Dendritic cell treated with granulocyte-macrophage colony-stimulating factor and Interleukin-4, amounts not matched to agents 40 ng/mL and 50 ng/mL, for 4 days (primary cell): Measurements from ENCODE around the gene NOM1.
"Not testable (repeated sequence)": the region's sequence is repeated elsewhere in the genome, so short reads cannot be mapped to it uniquely, and the experiment has no call there.

Experiments
- H3K27ac Mint-ChIP-seq: one replicate; pipeline ENCODE4 v1.8.0; 2022; ENCODE audit warnings: mild to moderate bottlenecking, mixed read lengths
- H3K27me3 Mint-ChIP-seq: one replicate; pipeline ENCODE4 v1.8.0; 2022; ENCODE audit warnings: mild to moderate bottlenecking, mixed read lengths
- H3K36me3 Mint-ChIP-seq: one replicate; pipeline ENCODE4 v1.8.0; 2022; ENCODE audit warnings: low read depth, mixed read lengths
- H3K4me1 Mint-ChIP-seq: one replicate; pipeline ENCODE4 v1.8.0; 2022; ENCODE audit warnings: low read depth, mixed read lengths
- H3K4me3 Mint-ChIP-seq: one replicate; pipeline ENCODE4 v1.8.0; 2022; ENCODE audit warnings: mild to moderate bottlenecking, moderate library complexity, mixed read lengths
- H3K9me3 Mint-ChIP-seq: one replicate; pipeline ENCODE4 v1.8.0; 2022; ENCODE audit warnings: mixed read lengths
- intact Hi-C: fragments of 100-400 bp; cut with micrococcal nuclease; formaldehyde crosslinking; loops from one replicate; pipeline ENCODE4 v1.15.0; 2022

Gene NOM1

GRCh38 chr7:156949541-156950380 lies at the start of gene NOM1:
NOM1 (plus strand) TSS chr7:156949712; CDS start chr7:156949738, 26 bp downstream.
- Mint-ChIP-seq H3K9me3 (no peaks in the 10 kb centered on the region), H3K27me3 (peaks cover 18% of the 10 kb centered on the region), H3K4me3 (peak within 1 kb of the TSS; percentile 86), H3K36me3 (peaks cover 44% of the 10 kb centered on the region), H3K27ac (peak within 1 kb of the TSS; percentile 77), H3K4me1 (peaks cover 18% of the 10 kb centered on the region)
- intact Hi-C loops = loop anchor here (2.0 kb wide), 1 partner anchor 57 kb away; the partner anchor contains the start of gene LMBR1

DNA sequence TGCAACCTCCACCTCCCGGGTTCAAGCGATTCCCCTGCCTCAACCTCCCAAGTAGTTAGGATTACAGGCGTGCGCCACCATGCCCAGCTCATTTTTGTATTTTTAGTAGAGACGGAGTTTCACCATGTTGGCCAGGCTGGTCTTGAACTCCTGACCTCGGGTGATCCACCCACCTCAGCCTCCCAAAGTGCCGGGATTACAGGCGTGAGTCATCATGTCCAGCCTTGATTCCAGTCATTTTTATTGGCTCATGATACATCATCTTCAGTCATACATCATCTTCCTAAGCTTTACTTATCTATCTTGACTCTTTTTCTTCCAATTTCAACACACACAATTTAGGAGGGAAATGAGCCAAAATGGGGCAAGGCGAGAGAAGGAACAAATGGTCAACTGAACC lies 49.4 kb upstream of the NOM1 start:
- H3K4me3 Mint-ChIP-seq, H3K36me3 Mint-ChIP-seq, H3K27me3 Mint-ChIP-seq, H3K27ac Mint-ChIP-seq, H3K9me3 Mint-ChIP-seq, intact Hi-C loops: not testable (repeated sequence)
- peaks cover 18% of the 10 kb centered on the region for H3K4me1 Mint-ChIP-seq

DNA sequence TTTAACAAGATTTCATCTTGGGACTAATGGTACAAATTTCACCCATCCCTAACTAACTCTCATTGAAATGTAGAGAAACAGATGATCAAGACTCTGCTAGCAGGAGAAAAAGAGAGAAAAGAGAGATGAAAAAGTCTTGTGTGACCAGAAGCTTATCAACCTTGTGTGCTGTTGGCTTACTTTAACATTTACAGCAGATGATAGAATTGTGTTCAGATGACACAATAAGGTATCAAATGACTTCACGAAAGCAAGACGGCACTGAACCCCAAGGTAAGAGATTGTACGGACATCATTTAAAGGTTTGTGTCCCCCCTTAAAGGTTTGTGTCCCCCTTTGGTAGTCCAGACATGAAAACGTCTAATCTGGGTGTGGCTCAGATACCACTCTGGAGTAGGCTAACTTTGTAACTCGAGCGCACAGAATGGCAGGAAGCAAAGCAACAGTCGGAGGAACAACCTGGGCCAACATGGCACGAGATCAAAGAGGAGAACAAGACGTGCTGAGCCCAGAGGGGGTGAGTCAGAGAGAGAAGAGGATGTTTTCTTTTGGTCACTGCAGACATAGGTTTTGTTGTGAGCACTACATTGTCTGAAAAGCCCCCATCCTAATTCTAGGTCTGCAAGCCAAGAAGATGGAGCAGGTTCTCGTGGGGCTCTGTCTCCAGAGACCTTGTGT lies 46.1 kb upstream of the NOM1 start:
- H3K27ac Mint-ChIP-seq = no peak overlapping the region
- no peaks in the 10 kb centered on the region for H3K9me3 Mint-ChIP-seq
- H3K4me3 Mint-ChIP-seq = no peak overlapping the region
- intact Hi-C loops = no loop called here
- H3K27me3 Mint-ChIP-seq = peaks cover 2% of the 10 kb centered on the region
- H3K4me1 Mint-ChIP-seq = no peaks in the 10 kb centered on the region
- no peaks in the 10 kb centered on the region for H3K36me3 Mint-ChIP-seq

DNA sequence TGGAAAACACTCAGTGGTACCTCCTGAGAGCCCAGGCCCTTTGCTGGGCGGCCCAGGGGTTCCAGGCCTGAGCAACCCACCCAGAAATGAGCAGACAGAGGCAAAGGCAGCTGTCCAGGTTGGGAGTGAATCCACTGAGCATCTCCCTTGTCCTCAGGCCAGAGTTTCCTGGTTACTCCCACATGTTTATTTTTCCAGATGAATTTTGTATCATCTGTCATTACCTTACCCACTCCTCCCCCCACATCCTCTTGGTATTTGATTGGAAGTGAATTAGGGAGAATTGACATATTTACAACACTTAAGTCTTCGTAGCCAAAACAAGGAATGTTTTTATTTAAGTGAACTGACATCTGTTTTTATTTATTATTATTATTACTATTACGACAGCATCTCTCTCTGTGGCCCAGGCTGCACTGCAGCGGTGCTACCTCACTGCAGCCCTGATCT lies 43.3 kb upstream of the NOM1 start:
- H3K4me3 Mint-ChIP-seq = no peak overlapping the region
- H3K4me1 Mint-ChIP-seq = peaks cover 5% of the 10 kb centered on the region
- H3K27me3 Mint-ChIP-seq = peaks cover 2% of the 10 kb centered on the region
- H3K36me3 Mint-ChIP-seq = no peaks in the 10 kb centered on the region
- intact Hi-C loops = no loop called here
- H3K27ac Mint-ChIP-seq = no peak overlapping the region
- H3K9me3 Mint-ChIP-seq = no peaks in the 10 kb centered on the region

GRCh38 chr7:156907656-156908055 lies 41.9 kb upstream of the NOM1 start:
- peaks cover 8% of the 10 kb centered on the region for H3K27me3 Mint-ChIP-seq
- intact Hi-C loops = loop anchor here (2.0 kb wide), 1 partner anchor 343 kb away; no protein-coding TSS in a partner anchor
- no peaks in the 10 kb centered on the region for H3K36me3 Mint-ChIP-seq
- H3K9me3 Mint-ChIP-seq = no peaks in the 10 kb centered on the region
- H3K4me1 Mint-ChIP-seq = peaks cover 5% of the 10 kb centered on the region
- no peak overlapping the region for H3K4me3 Mint-ChIP-seq
- H3K27ac Mint-ChIP-seq = no peak overlapping the region

GRCh38 chr7:156909574-156910252 lies 39.8 kb upstream of the NOM1 start:
- intact Hi-C loops = loop anchor here (2.0 kb wide), 1 partner anchor 341 kb away; no protein-coding TSS in a partner anchor
- H3K9me3 Mint-ChIP-seq, H3K36me3 Mint-ChIP-seq, H3K4me3 Mint-ChIP-seq, H3K27ac Mint-ChIP-seq, H3K27me3 Mint-ChIP-seq, H3K4me1 Mint-ChIP-seq: not testable (repeated sequence)

GRCh38 chr7:156918635-156919034 lies 30.9 kb upstream of the NOM1 start:
- no peak overlapping the region for H3K27ac Mint-ChIP-seq
- intact Hi-C loops = no loop called here
- H3K27me3 Mint-ChIP-seq = peaks cover 12% of the 10 kb centered on the region
- H3K4me3 Mint-ChIP-seq = no peak overlapping the region
- H3K36me3 Mint-ChIP-seq = no peaks in the 10 kb centered on the region
- H3K9me3 Mint-ChIP-seq = no peaks in the 10 kb centered on the region
- peaks cover 9% of the 10 kb centered on the region for H3K4me1 Mint-ChIP-seq

DNA sequence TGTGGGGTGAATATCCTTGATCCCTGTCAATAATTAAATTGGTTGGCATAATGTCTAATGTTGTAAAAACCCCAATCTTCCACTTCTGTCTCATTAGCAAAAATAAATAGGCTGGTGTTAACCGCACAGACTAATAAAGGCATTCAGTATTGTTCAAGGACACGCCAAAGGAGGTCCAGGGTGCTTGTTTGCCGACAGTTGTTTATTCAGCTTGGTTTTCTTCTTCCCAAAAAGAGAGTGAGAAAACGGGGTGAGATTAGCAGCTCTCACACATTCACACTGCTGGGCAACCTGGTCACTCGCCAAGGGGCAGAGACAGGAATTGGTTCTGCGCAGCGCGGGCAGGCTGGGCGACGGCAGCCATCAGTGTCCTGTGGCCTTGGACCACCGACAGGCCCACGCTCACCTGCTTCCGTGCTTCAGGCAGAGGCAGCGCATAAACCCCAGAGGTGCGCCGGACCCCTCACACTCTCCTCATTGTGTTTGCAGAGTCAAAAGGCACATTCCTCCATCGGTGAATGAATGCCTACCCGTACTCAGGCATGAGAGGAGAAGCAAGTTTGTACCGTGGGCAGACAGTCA lies 30.3 kb upstream of the NOM1 start:
- no peak overlapping the region for H3K27ac Mint-ChIP-seq
- peaks cover 13% of the 10 kb centered on the region for H3K27me3 Mint-ChIP-seq
- no peaks in the 10 kb centered on the region for H3K36me3 Mint-ChIP-seq
- intact Hi-C loops = no loop called here
- no peaks in the 10 kb centered on the region for H3K9me3 Mint-ChIP-seq
- H3K4me3 Mint-ChIP-seq = no peak overlapping the region
- H3K4me1 Mint-ChIP-seq = peaks cover 9% of the 10 kb centered on the region

- intact Hi-C loops = no loop called here
- H3K27ac Mint-ChIP-seq = no peak overlapping the region
- no peaks in the 10 kb centered on the region for H3K36me3 Mint-ChIP-seq
- peaks cover 13% of the 10 kb centered on the region for H3K27me3 Mint-ChIP-seq
- H3K4me3 Mint-ChIP-seq = no peak overlapping the region
- peaks cover 9% of the 10 kb centered on the region for H3K4me1 Mint-ChIP-seq
- H3K9me3 Mint-ChIP-seq = no peaks in the 10 kb centered on the region
These were observed 29.4 kb upstream of the NOM1 start for GRCh38 chr7:156920076-156920475.

DNA sequence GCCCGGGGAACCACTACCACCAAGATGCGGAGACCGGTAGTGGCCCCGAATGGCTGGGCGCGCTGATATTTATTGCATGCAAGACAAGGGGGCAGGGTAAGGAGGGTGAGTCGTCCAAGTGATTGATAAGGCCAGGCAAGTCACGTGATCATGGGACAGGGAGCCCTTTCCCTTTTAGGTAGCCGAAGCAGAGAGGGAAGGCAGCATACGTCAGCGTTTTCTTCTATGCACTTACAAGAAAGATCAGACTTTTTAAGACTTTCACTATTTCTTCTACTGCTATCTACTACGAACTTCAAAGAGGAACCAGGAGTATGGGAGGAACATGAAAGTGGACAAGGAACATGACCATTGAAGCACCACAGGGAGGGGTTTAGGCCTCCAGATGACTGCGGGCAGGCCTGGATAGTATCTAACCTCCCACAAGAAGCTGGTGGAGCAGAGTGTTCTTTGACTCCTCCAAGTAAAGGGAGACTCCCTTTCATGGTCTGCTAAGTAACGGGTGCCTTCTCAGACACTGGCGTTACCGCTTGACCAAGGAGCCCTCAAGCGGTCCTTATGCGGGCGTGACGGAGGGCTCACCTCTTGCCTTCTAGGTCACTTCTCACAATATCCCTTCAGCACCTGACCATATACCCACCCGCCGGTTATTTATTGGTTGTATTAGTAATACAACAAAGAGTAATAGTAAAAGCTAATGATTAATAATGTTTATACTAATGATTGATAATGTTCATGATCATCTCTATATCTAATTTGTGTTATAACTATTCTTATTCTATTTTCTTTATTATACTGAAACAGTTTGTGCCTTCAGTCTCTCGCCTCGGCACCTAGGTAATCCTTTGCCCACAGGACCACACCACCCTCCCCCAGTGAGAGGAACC lies 28.8 kb upstream of the NOM1 start:
- H3K27ac Mint-ChIP-seq, H3K36me3 Mint-ChIP-seq, H3K4me1 Mint-ChIP-seq, H3K9me3 Mint-ChIP-seq, intact Hi-C loops, H3K4me3 Mint-ChIP-seq: not testable (repeated sequence)
- H3K27me3 Mint-ChIP-seq = peaks cover 13% of the 10 kb centered on the region

DNA sequence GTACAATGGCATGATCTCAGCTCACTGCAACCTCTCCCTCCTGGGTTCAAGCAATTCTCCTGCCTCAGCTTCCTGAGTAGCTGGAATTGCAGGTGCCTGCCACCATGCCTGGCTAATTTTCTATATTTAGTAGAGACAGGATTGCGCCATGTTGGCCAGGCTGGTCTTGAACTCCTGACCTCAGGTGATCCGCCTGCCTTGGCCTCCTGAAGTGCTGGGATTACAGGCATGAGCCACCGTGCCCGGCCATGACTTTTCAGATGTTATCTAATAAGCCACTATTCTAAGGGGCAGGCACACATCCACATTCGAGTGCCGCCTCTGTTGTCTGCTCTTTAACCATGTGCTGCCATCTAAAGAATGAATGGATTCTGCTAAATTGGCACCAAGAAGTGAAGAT lies 27.2 kb upstream of the NOM1 start:
- H3K36me3 Mint-ChIP-seq, H3K27ac Mint-ChIP-seq, H3K4me1 Mint-ChIP-seq, H3K9me3 Mint-ChIP-seq, intact Hi-C loops, H3K4me3 Mint-ChIP-seq: not testable (repeated sequence)
- H3K27me3 Mint-ChIP-seq = peaks cover 13% of the 10 kb centered on the region

DNA sequence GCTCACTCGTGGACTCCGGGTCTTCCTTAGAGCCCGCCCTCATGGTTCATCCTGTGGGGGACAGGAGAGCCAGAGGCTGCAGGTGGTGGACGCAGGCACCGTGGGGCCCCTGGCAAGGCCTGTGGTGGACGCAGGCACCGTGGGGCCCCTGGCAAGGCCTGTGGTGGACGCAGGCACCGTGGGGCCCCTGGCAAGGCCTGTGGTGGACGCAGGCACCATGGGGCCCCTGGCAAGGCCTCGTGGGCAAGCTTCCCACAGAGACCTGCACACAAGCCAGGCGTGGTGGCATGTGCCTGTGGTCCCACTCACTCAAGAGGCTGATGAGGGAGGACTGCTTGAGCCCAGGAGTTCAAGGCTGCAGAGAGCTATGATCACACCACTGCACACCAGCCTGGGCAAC lies 23.7 kb upstream of the NOM1 start:
- H3K27ac Mint-ChIP-seq, intact Hi-C loops: not testable (repeated sequence)
- H3K27me3 Mint-ChIP-seq = peaks cover 24% of the 10 kb centered on the region

More for the DNA sequence above, 23.7 kb upstream of the NOM1 start:
- not testable (repeated sequence) for H3K4me3 Mint-ChIP-seq, H3K9me3 Mint-ChIP-seq, H3K4me1 Mint-ChIP-seq, H3K36me3 Mint-ChIP-seq
